GM18909 (cell line): ENCODE results near the gene SYNE1.

Experiments
- ATAC-seq: cut with Tn5 transposase; IDR thresholded peaks from one replicate; pipeline ENCODE4 v1.9.1; 2021; ENCODE audit warnings: mild to moderate bottlenecking; ENCODE audit not compliant: unreplicated experiment, poor library complexity

The SYNE1 gene

GRCh38 chr6:152301021-152301764 is 336.0 kb downstream of the SYNE1 start:
- ATAC-seq: peak; percentile 29

- no peak for ATAC-seq
Measured at GRCh38 chr6:152300517-152300916, 336.6 kb downstream of the SYNE1 start.

- ATAC-seq: no peak
Measured at GRCh38 chr6:152298848-152299735, 338.1 kb downstream of the SYNE1 start.

DNA sequence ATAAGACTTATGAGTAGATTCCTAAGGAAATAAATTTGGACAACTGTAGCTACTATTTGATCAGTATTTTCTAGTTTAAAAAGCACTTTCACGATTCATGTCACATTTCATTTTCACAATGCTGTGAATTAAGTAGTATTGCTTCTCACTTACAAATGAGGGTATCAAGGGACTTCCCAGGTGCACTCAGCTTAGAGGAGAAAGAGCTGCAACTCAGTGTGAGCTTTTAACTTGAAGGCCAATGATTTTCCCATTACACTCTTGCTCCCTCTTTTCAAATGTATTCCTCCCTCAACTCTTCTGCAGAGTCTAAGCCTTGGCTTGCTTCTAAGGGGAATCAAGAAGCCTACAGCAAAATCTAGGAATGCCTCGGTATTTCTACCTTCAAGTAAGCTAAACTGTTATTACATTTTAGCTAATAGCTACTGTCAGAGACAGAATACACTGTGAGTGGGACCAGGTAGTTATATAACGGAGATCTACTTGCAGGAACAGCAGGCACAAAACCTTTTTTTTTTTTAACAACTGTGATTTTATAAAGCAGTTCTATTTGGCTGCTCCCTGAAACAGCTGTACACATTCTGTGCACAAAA is 339.0 kb downstream of the SYNE1 start:
- ATAC-seq: peak; percentile 14

GRCh38 chr6:152296648-152297376 is 340.4 kb downstream of the SYNE1 start:
- no peak for ATAC-seq

DNA sequence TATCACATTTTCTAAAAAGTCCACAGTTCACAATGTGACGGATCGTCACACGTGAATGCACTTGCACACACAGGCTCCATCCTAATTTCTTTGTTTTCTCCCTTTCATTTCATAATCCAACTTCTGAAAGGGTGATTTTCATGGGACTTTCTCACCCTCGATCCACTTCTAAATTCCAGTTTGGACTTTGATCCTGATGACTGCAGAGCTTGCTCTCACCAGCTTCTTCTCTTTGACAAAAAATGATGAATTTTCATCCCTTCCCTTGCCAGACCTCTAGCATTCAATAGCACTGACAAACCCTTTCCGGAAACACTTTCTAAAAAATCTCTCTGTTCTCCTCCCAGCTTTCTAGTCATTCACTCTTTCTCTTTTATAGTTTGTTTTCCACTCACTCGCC is 341.2 kb downstream of the SYNE1 start:
- ATAC-seq: no peak

DNA sequence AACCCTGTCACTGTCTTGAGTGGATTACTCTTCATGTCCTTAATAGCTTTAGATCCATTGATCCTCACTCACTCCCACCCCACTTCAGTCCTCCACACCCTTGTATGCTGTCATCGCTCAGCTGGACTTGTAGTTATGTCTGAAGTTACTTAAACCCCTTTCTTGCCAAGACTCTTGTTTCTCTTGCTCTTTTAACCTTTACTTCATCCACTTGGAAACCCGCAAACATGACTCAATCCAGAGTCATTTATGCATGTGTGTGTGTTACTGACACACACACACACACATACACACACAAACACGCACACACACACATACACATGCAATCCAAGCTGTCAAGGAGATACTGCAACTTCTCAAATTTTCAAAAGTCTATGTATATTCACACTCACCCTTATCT is 341.8 kb downstream of the SYNE1 start:
- ATAC-seq: no peak

GRCh38 chr6:152293404-152293803 is 343.8 kb downstream of the SYNE1 start:
- ATAC-seq: no peak

DNA sequence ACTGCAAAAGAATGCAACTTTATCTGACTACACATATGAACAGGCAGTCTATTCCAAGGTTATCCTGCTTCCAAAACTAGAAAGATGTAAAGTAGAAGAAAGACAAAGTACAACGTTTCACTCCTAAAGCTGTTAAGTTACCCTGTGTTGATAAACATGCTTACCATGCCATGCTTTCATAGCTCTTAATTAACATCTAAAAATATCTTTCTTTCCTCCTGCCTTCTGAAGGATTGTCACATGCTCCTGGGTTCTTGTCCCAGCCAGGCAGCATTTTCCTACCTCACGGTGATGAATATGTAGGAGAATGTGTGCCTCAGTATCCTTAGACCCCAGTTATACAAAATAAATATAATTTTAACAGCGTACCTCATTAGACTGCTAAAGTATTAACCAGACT is 344.6 kb downstream of the SYNE1 start:
- ATAC-seq: no peak

GRCh38 chr6:152290693-152291092 is 346.5 kb downstream of the SYNE1 start:
- ATAC-seq: no peak

- no peak for ATAC-seq
Measured at GRCh38 chr6:152277826-152278329, 359.3 kb downstream of the SYNE1 start.

DNA sequence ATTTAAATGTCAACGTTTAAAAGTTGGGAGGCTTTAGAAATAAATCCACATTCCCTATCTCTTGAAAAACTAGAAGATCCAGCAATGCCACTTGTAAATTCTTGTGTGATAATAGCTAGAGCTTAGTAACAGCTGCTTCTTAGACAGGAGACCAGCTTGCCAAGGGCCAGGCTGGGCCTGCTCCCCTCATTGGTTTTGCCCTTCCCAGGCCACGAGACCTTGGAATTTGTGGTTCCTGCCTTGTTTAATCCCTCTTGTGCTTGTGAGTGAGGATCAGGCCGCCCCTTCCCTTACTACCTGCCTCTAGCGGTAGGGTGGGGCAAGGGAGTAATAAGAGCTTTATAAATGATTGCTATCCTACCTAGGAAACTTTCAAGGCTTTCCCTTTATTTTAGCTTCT is 363.5 kb downstream of the SYNE1 start:
- no peak for ATAC-seq

GRCh38 chr6:152273002-152273401 is 364.2 kb downstream of the SYNE1 start:
- ATAC-seq: no peak

- no peak for ATAC-seq
Measured at GRCh38 chr6:152272486-152272885, 364.7 kb downstream of the SYNE1 start.

DNA sequence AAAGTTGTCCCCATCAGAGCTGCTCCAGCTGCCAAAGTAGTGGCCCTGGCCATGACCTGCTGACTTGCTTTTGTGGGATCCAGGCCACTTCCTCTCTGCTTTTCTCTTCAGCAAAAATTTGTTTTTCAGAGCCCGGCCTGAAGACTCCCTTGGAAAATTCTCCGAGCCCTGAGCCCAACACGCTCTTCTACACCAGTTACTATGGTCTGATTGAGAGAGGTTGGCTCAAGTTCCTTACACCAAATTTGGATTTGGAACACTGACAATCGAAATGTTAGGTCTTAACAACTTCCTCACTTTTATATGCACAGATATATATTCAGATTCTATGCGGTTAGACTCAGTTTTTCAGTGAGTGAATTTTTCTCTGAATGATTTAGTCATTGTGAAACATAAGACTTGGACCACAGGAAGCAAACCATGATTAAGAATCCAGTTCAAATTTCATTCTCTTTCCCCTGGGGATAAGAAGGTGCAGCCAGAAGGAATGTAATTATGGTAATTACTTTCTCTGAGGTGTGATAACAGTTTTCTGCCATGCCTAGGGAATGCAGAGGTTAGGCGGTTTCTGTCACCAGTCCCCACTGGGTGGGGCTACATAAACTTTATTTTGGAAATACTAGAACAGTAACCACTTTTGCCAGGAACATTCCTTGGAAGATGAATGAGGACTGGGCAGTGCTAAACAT is 365.2 kb downstream of the SYNE1 start:
- peak; percentile 61 for ATAC-seq

DNA sequence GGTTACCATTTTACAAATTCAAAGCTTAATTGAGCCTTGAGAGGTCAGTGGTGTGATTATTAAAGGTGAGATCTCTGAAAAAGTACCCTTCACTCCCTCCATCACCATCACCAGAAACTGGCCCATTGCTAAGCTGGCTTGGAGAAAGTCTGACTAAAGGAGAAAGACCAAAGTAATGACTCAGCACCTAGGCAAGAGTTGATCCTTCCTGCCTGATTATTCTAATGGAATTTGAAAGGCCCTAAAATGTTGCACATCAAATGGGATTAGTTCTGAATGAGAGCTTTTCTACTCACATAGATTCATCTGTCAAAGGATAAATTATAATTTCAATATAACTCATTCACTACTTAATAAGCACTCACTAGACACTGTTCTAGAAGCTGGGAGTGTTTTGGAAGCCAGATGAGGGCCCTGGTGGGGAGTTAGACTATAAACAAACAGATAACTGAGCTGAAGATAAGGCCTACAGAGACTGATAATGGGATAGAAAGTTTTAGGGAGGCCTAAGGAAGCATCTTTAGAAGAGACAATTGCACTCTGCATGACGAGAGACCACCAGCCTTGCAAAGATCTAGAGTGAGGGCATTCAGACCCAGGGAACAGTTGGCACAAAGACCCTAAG is 366.7 kb downstream of the SYNE1 start:
- no peak for ATAC-seq

DNA sequence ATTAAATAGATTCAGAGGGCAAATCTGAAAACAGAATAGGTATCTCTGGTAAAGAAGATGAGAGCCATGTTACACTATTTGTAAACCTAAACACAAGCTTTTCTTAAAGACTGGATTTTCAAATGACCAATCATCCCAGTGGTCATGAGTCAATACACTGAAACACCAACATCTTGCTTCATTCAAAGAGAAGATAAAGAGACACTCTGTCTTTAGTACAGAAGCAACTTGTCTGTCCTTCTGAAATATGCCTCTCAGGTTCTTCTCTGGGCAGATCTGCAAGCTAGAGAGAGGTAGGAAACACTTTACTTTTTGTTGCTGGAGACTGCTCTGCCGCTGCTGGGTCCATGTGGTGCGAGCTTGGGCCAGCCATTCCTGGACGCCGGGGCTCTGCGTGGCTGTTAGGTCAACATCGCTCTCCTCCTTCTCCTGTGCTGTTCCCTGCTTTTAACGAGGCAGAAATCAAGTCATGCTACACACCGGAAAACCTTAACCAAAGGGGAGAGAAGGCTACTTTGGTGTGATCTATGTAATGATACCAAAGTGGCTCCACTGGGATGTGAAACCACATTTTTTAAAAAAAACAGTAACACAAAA is 368.2 kb downstream of the SYNE1 start:
- ATAC-seq: no peak

DNA sequence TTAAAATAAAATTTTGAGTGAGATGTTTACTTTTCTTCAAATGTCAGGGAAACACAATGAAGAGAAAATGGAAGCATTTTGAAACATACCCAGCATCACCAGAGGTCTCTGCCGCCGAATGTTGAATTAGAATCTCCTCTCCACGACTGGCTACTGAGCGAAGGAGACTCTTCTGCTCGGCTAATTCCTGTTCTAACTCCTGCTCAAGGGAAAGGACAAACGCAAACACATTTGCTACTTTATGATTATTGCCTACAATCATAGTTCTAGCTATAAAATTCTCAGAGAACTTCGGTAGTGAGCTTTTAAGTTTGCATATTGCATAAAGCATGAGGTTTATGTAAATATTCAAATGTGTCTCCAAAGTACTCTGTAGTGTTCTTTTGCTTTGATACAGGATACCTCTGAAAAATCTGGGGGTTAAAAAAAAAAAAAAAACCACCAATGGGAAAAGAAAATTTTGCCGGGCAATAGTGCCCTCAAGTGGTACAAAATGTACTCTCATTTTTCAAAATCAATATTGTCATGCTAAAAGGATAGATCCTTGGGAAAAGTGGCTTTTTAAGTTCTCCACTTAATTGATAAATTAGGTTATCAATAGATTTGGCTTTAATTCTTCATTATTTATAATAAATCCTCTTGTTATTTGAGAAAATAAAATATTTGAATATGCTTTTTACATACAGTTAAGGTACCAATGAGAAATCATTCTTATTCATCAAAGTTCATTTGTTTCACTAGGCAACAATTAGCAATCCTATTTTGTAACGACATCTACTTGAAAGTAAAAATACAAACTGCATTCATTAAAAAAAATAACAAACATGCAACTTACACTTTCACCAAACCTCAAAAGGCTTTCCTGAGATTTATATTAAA is 369.0 kb downstream of the SYNE1 start:
- ATAC-seq: no peak
